Measurements from ENCODE around the gene PDZRN3. TPM values are rescaled to one million over a fixed set of nuclear protein-coding genes. Genes with fewer than 3 reads are reported as not detected.

The PDZRN3 gene
- total RNA-seq, 6 donors from 2014 or later: 7.0 to 50.3 (median 18.4) TPM

DNA sequence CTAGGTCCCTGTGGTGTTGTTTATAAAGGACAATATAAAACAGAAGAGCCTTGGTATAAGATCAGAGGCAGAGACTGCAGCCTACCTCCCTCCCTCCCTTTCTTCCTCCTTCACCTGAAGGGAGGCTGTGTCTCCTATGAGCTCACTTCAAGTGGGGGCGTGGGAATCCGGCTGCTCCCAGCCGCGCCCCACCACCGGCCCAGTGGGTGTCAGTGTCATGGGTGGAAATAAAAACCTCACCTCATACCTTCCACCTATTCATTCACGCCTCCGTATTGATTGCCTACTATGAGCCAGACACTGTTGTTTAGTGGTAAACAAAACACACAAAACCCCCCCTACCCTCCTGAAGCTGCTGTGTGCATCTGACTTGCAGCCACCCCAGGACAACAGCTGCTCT, 181.9 kb downstream of the PDZRN3 start:
- no peaks in the 10 kb centered on the region for H3K27me3 ChIP-seq
- TF ChIP-seq, protein P1, sequence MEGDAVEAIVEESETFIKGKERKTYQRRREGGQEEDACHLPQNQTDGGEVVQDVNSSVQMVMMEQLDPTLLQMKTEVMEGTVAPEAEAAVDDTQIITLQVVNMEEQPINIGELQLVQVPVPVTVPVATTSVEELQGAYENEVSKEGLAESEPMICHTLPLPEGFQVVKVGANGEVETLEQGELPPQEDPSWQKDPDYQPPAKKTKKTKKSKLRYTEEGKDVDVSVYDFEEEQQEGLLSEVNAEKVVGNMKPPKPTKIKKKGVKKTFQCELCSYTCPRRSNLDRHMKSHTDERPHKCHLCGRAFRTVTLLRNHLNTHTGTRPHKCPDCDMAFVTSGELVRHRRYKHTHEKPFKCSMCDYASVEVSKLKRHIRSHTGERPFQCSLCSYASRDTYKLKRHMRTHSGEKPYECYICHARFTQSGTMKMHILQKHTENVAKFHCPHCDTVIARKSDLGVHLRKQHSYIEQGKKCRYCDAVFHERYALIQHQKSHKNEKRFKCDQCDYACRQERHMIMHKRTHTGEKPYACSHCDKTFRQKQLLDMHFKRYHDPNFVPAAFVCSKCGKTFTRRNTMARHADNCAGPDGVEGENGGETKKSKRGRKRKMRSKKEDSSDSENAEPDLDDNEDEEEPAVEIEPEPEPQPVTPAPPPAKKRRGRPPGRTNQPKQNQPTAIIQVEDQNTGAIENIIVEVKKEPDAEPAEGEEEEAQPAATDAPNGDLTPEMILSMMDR (IDR thresholded peaks at IDR 0.05): no peak
- TF ChIP-seq POLR2A (IDR thresholded peaks at IDR 0.05) (no peak), POLR2AphosphoS5 (IDR thresholded peaks at IDR 0.05) (no peak), EP300 (IDR thresholded peaks at IDR 0.05) (no peak)
- no peaks in the 10 kb centered on the region for H3K9me3 ChIP-seq
- H3K36me3 ChIP-seq: no peaks in the 10 kb centered on the region
- no peak overlapping the region for H3K27ac ChIP-seq
- DNase-seq: peak in 1 of 2 donors; percentile 58
- no peak overlapping the region for H3K4me3 ChIP-seq
- WGBS, 2 donors: 90 to 95% methylated on average over 7 of the region's 7 CpGs
- no peaks in the 10 kb centered on the region for H3K4me1 ChIP-seq
- no peak for ATAC-seq (ENCODE audit: low FRiP score in 2 of 2)

DNA sequence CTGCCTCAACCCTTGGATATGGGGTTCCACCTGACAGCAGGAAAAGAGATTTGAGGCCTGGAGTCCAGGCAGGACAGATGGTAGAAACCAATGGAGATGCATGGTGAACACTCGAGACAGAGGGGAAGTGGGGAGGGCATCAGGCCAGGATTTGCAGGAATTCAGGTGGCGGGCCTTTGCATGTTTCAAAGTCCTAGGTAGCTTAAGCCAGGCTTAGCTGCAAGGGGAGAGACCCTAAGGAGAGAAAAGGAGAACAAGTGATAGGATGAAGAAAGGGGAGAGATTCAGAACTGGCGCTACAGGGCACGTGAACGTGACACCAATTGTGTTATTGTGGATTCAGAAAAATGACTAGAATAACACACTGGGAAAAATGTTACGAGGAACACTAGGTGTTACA, 182.6 kb downstream of the PDZRN3 start:
- Histone ChIP-seq H3K27ac (no peak overlapping the region), H3K36me3 (no peaks in the 10 kb centered on the region), H3K4me3 (no peak overlapping the region), H3K27me3 (no peaks in the 10 kb centered on the region), H3K9me3 (no peaks in the 10 kb centered on the region), H3K4me1 (no peaks in the 10 kb centered on the region)
- no peak for ATAC-seq (ENCODE audit: low FRiP score in 2 of 2)
- no peak for DNase-seq
- TF ChIP-seq POLR2AphosphoS5 (IDR thresholded peaks at IDR 0.05) (no peak), POLR2A (IDR thresholded peaks at IDR 0.05) (no peak), EP300 (IDR thresholded peaks at IDR 0.05) (no peak)
- TF ChIP-seq, protein P1 (IDR thresholded peaks at IDR 0.05): no peak
- WGBS, 2 donors: 77 to 78% methylated on average over 6 of the region's 6 CpGs

DNA sequence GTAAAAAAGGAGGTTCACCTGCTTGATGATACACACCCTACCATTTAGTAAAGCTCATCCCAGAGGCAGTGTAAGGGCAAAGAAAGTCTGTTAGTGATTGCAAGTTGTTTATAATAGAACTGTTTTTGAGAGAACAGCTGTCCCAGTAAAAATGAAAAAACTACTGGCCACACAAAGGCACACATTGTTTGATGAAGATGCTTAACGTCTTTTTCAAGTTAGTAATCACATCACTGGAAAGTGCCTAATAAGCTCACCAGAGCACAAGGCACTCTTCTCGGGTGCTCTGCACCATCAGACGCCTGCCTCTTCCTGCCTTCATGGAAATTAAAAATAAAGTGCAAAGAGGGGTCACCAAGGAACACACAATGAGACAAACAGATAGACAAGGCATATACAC, 186.9 kb downstream of the PDZRN3 start:
- TF ChIP-seq EP300 (IDR thresholded peaks at IDR 0.05): no peak
- TF ChIP-seq POLR2AphosphoS5 (IDR thresholded peaks at IDR 0.05): no peak
- no peak for TF ChIP-seq POLR2A (IDR thresholded peaks at IDR 0.05)
- TF ChIP-seq, protein P1 (IDR thresholded peaks at IDR 0.05): no peak
- Histone ChIP-seq H3K36me3 (no peaks in the 10 kb centered on the region), H3K9me3 (no peaks in the 10 kb centered on the region), H3K4me3 (no peak overlapping the region), H3K4me1 (peaks cover 0 to 7% (median 0%) of the 10 kb centered on the region in 4 donors), H3K27me3 (no peaks in the 10 kb centered on the region), H3K27ac (no peak overlapping the region)
- 54 to 64% methylated on average over 3 of the region's 3 CpGs for WGBS, 2 donors
- no peak for DNase-seq
- ATAC-seq (ENCODE audit: low FRiP score in 2 of 2): no peak

DNA sequence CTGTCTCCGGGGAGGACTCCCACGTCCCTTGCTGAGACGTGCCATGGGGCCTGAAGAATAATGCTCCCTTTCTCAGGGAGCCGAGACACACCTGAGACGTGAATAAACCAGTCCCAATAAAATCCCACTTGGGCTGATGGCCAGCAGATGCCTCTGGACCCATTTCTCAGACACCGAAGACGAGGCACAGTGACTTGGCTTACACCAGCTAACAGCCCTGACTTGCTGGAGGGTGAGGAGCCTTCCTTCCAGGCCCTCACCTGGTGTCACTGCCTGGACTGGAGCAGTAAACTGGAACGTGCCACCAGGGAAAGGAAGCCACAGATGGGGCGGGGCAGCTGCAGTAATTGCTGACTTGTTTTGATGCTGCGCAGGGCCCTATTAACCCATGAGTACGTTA, 189.7 kb downstream of the PDZRN3 start:
- Histone ChIP-seq H3K27me3 (no peaks in the 10 kb centered on the region), H3K36me3 (no peaks in the 10 kb centered on the region), H3K27ac (no peak overlapping the region), H3K9me3 (no peaks in the 10 kb centered on the region), H3K4me3 (no peak overlapping the region), H3K4me1 (peaks cover 0 to 10% (median 0%) of the 10 kb centered on the region in 4 donors)
- DNase-seq: no peak
- ATAC-seq (ENCODE audit: low FRiP score in 2 of 2): no peak
- WGBS, 2 donors: 73 to 77% methylated on average over 11 of the region's 11 CpGs
- no peak for TF ChIP-seq POLR2A (IDR thresholded peaks at IDR 0.05)
- TF ChIP-seq, protein P1 (IDR thresholded peaks at IDR 0.05): no peak
- no peak for TF ChIP-seq POLR2AphosphoS5 (IDR thresholded peaks at IDR 0.05)

DNA sequence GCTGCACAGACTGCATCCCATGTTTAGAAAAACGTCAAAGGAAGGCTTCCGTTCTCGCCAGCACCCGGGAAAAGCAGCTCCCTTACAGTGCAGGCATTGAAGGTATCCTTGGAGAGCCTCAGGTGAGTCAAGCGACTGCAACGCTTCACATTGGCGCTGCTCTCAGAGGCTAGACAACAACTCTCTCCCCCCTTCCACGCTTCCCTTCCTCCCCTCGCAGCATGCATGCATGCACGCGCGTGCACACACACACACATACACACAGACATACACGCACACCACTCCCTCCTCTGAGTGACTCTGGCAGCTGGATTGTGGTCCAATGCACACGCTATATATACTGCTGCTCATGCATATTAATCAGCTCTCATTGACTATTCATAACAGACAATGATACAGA, 191.1 kb downstream of the PDZRN3 start:
- H3K27me3 ChIP-seq: no peaks in the 10 kb centered on the region
- ATAC-seq (ENCODE audit: low FRiP score in 2 of 2): no peak
- WGBS, 2 donors: 23 to 43% methylated on average over 4 to 14 of the region's 14 CpGs
- TF ChIP-seq EP300 (IDR thresholded peaks at IDR 0.05): no peak
- no peak for TF ChIP-seq POLR2AphosphoS5 (IDR thresholded peaks at IDR 0.05)
- TF ChIP-seq POLR2A (IDR thresholded peaks at IDR 0.05): no peak
- TF ChIP-seq, protein P1 (IDR thresholded peaks at IDR 0.05): no peak
- H3K36me3 ChIP-seq: no peaks in the 10 kb centered on the region
- peak in 1 of 2 donors; percentile 10 for DNase-seq
- H3K9me3 ChIP-seq: no peaks in the 10 kb centered on the region
- no peak overlapping the region for H3K27ac ChIP-seq
- H3K4me1 ChIP-seq: peaks cover 0 to 10% (median 0%) of the 10 kb centered on the region in 4 donors
- no peak overlapping the region for H3K4me3 ChIP-seq
